HEK293 (cell line): Measurements from ENCODE around the gene DCPS.

Experiments
- CTCF ChIA-PET: fragments of 350-600 bp; formaldehyde crosslinking; extraction: SDS; loops from one replicate; lab custom pipeline; 2021; ENCODE audit warnings: antibody characterized with exemption; lab: Yijun Ruan, JAX
- POLR2A ChIA-PET: fragments of 300-600 bp; formaldehyde crosslinking; extraction: SDS; loops from one replicate; lab custom pipeline; 2020; ENCODE audit warnings: antibody characterized with exemption, inconsistent platforms; lab: Yijun Ruan, JAX
- H3K27ac ChIP-seq: fragments of 200-500 bp; sonication (Bioruptor generic); 2 replicates; pipeline ENCODE4 v1.5.1; 2014; ENCODE audit warnings: low read depth, low read length, control low read depth, inconsistent platforms; ENCODE audit errors: extremely low read depth
- H3K36me3 ChIP-seq, 2 experiments: fragments of 200-500 bp in 1 of 2; sonication (Bioruptor generic) in 1 of 2; 1 replicate in 1 of 2; 2 replicates in 1 of 2; pipeline ENCODE4 v1.5.1; 2014 to 2017; ENCODE audit warnings: inconsistent platforms in 2 of 2, low read length in 2 of 2; ENCODE audit not compliant: control insufficient read depth in 2 of 2, insufficient read depth in 1 of 2
- H3K4me1 ChIP-seq: fragments of 200-500 bp; sonication (Bioruptor generic); 2 replicates; pipeline ENCODE4 v1.5.1; 2014; ENCODE audit warnings: mild to moderate bottlenecking, low read length, inconsistent platforms; ENCODE audit not compliant: control insufficient read depth, insufficient read depth
- H3K4me3 ChIP-seq: 2 replicates; pipeline ENCODE4 v1.5.1; 2011; ENCODE audit warnings: low read depth, mild to moderate bottlenecking, control low read depth, low read length, moderate library complexity
- H3K9me3 ChIP-seq: fragments of 200-500 bp; sonication (Bioruptor generic); 2 replicates; pipeline ENCODE4 v1.5.1; 2014; ENCODE audit warnings: low read depth, low read length, inconsistent platforms; ENCODE audit not compliant: control insufficient read depth, insufficient read depth
- BCL11A ChIP-seq: fragments of 450-650 bp; formaldehyde crosslinking; IDR thresholded peaks from 2 replicates; pipeline ENCODE4 v1.5.1; 2016; ENCODE audit warnings: low read depth, missing biosample characterization, missing genetic modification characterization
- GLIS1 ChIP-seq: fragments of 450-650 bp; formaldehyde crosslinking; IDR thresholded peaks from 2 replicates; pipeline ENCODE4 v1.5.1; 2016; ENCODE audit warnings: missing biosample characterization, missing genetic modification characterization
- HOXC10 ChIP-seq: sonication (generic); formaldehyde crosslinking; IDR thresholded peaks from 2 replicates; pipeline ENCODE4 v1.8.1; 2023; ENCODE audit warnings: mild to moderate bottlenecking, missing genetic modification reagents
- KLF10 ChIP-seq: fragments of 450-650 bp; IDR thresholded peaks from 2 replicates; pipeline ENCODE4 v1.5.1; 2018; ENCODE audit warnings: missing biosample characterization, mild to moderate bottlenecking, missing genetic modification characterization
- OSR2 ChIP-seq: fragments of 450-650 bp; formaldehyde crosslinking; IDR thresholded peaks from 2 replicates; pipeline ENCODE4 v1.5.1; 2016; ENCODE audit warnings: missing biosample characterization, missing genetic modification characterization
- OVOL3 ChIP-seq: fragments of 450-650 bp; formaldehyde crosslinking; IDR thresholded peaks from 2 replicates; pipeline ENCODE4 v1.5.1; 2016; ENCODE audit warnings: missing biosample characterization, missing genetic modification characterization
- SETDB1 ChIP-seq: IDR thresholded peaks from one replicate; pipeline ENCODE4 v1.6.1; 2017; ENCODE audit warnings: mild to moderate bottlenecking, low read length, moderate library complexity, mixed read lengths; ENCODE audit not compliant: insufficient read length
- SP2 ChIP-seq: fragments of 450-650 bp; formaldehyde crosslinking; IDR thresholded peaks from 2 replicates; pipeline ENCODE4 v1.5.1; 2016; ENCODE audit warnings: missing biosample characterization, missing genetic modification characterization
- ZBTB21 ChIP-seq: fragments of 450-650 bp; formaldehyde crosslinking; IDR thresholded peaks from 2 replicates; pipeline ENCODE4 v1.5.1; 2017; ENCODE audit warnings: missing biosample characterization, missing genetic modification characterization
- ZFP41 ChIP-seq: fragments of 450-650 bp; formaldehyde crosslinking; IDR thresholded peaks from 2 replicates; pipeline ENCODE4 v1.5.1; 2016; ENCODE audit warnings: missing biosample characterization, missing genetic modification characterization, borderline replicate concordance
- ZIC2 ChIP-seq: fragments of 450-650 bp; formaldehyde crosslinking; IDR thresholded peaks from 2 replicates; pipeline ENCODE4 v1.5.1; 2016; ENCODE audit warnings: missing biosample characterization, missing genetic modification characterization
- ZNF121 ChIP-seq: fragments of 450-650 bp; formaldehyde crosslinking; IDR thresholded peaks from 2 replicates; pipeline ENCODE4 v1.5.1; 2016; ENCODE audit warnings: missing biosample characterization, missing genetic modification characterization
- ZNF140 ChIP-seq: fragments of 450-650 bp; formaldehyde crosslinking; IDR thresholded peaks from 2 replicates; pipeline ENCODE4 v1.5.1; 2016; ENCODE audit warnings: missing biosample characterization, missing genetic modification characterization
- ZNF274 ChIP-seq, 2 experiments: fragments of 200-500 bp in 1 of 2; fragments of 450-650 bp in 1 of 2; sonication (Bioruptor generic) in 1 of 2; formaldehyde crosslinking in 1 of 2; IDR thresholded peaks; 2 replicates each; pipeline versions ENCODE4 v1.5.1 to v1.6.1; 2014 to 2016; ENCODE audit warnings: borderline replicate concordance in 1 of 2, inconsistent platforms in 1 of 2, low read length in 1 of 2, missing biosample characterization in 1 of 2, missing genetic modification characterization in 1 of 2
- ZNF292 ChIP-seq: fragments of 450-650 bp; formaldehyde crosslinking; IDR thresholded peaks from 2 replicates; pipeline ENCODE4 v1.5.1; 2016; ENCODE audit warnings: low read depth, missing biosample characterization, missing genetic modification characterization, borderline replicate concordance
- ZNF37A ChIP-seq: fragments of 450-650 bp; IDR thresholded peaks from 2 replicates; pipeline ENCODE4 v1.5.1; 2018; ENCODE audit warnings: missing biosample characterization, missing genetic modification characterization
- ZNF391 ChIP-seq: fragments of 450-650 bp; formaldehyde crosslinking; IDR thresholded peaks from 2 replicates; pipeline ENCODE4 v1.5.1; 2016; ENCODE audit warnings: low read depth, missing biosample characterization, missing genetic modification characterization, borderline replicate concordance
- ZNF580 ChIP-seq: fragments of 450-650 bp; formaldehyde crosslinking; IDR thresholded peaks from 2 replicates; pipeline ENCODE4 v1.5.1; 2016; ENCODE audit warnings: missing biosample characterization, missing genetic modification characterization
- ZNF658 ChIP-seq: fragments of 450-650 bp; formaldehyde crosslinking; IDR thresholded peaks from 2 replicates; pipeline ENCODE4; 2016; ENCODE audit warnings: missing biosample characterization, missing genetic modification characterization
- ZNF76 ChIP-seq: fragments of 450-650 bp; formaldehyde crosslinking; IDR thresholded peaks from 2 replicates; pipeline ENCODE4; 2016; ENCODE audit warnings: low read depth, missing biosample characterization, missing genetic modification characterization, borderline replicate concordance
- TF ChIP-seq, protein P1 (sequence below): fragments of 450-650 bp; formaldehyde crosslinking; IDR thresholded peaks from 2 replicates; pipeline ENCODE4 v1.5.1; 2016; ENCODE audit warnings: missing biosample characterization, missing genetic modification characterization
- TF ChIP-seq, protein P2 (sequence below): fragments of 450-650 bp; formaldehyde crosslinking; IDR thresholded peaks from 2 replicates; pipeline ENCODE4 v1.5.1; 2017; ENCODE audit warnings: missing biosample characterization, missing genetic modification characterization

DCPS gene

GRCh38 chr11:126336138-126336541 lies 32.3 kb downstream of the DCPS start:
- CTCF ChIA-PET, result interaction anchor here (1.8 kb wide), 1 partner anchor 26 kb away, joined by 6 read pairs; no protein-coding TSS in a partner anchor
- H3K9me3 ChIP-seq, result no peaks in the 10 kb centered on the region
- TF ChIP-seq, protein P1, sequence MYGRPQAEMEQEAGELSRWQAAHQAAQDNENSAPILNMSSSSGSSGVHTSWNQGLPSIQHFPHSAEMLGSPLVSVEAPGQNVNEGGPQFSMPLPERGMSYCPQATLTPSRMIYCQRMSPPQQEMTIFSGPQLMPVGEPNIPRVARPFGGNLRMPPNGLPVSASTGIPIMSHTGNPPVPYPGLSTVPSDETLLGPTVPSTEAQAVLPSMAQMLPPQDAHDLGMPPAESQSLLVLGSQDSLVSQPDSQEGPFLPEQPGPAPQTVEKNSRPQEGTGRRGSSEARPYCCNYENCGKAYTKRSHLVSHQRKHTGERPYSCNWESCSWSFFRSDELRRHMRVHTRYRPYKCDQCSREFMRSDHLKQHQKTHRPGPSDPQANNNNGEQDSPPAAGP (tag by site-specific recombination), result no peak
- TF ChIP-seq ZBTB21 (tag by site-specific recombination) (no peak), SETDB1 (no peak)
- H3K27ac ChIP-seq, result no peak overlapping the region
- POLR2A ChIA-PET, result no interaction called here
- no peaks in the 10 kb centered on the region for H3K4me1 ChIP-seq
- no peak overlapping the region for H3K4me3 ChIP-seq
- no peaks in the 10 kb centered on the region for H3K36me3 ChIP-seq

GRCh38 chr11:126336671-126337101 lies 32.8 kb downstream of the DCPS start:
- no peaks in the 10 kb centered on the region for H3K36me3 ChIP-seq

DNA sequence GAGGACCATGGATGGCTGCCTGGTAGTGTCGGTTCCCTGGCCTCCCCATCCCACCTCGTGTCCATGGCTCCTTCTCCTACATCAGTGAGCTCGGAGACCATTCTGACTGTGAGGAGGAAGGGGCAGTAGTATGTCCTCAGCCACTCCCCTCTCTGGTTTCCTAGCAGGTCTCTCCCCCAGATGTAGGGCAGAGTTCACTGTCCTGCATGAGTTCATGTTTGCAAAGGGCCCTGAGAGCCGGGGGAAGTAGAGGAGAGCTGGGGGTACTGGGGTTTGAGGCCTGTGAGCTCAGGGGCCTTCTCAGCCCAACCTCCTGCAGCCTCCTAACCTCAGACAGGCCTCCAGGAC lies 33.2 kb downstream of the DCPS start:
- H3K27ac ChIP-seq, result no peak overlapping the region
- H3K36me3 ChIP-seq, result no peaks in the 10 kb centered on the region
- no peaks in the 10 kb centered on the region for H3K9me3 ChIP-seq
- ChIA-PET POLR2A (no interaction called here), CTCF (interaction anchor here (0.6 to 0.9 kb wide), 2 partner anchors 26 to 38 kb away, joined by 3 to 4 read pairs; no protein-coding TSS in a partner anchor)
- TF ChIP-seq ZNF140 (tag by site-specific recombination), result no peak
- no peak for TF ChIP-seq ZNF76 (tag by site-specific recombination)
- TF ChIP-seq ZNF580 (tag by site-specific recombination), result no peak
- TF ChIP-seq ZNF37A, result no peak
- no peak for TF ChIP-seq ZNF292 (tag by site-specific recombination)
- no peak for TF ChIP-seq ZFP41 (tag by site-specific recombination)
- TF ChIP-seq ZNF274 (IDR thresholded peaks at IDR 0.05; ENCODE audit: low read length), result no peak
- no peak for TF ChIP-seq ZNF274 (tag by site-specific recombination; IDR thresholded peaks at IDR 0.05; ENCODE audit: borderline replicate concordance)
- TF ChIP-seq, protein P2, sequence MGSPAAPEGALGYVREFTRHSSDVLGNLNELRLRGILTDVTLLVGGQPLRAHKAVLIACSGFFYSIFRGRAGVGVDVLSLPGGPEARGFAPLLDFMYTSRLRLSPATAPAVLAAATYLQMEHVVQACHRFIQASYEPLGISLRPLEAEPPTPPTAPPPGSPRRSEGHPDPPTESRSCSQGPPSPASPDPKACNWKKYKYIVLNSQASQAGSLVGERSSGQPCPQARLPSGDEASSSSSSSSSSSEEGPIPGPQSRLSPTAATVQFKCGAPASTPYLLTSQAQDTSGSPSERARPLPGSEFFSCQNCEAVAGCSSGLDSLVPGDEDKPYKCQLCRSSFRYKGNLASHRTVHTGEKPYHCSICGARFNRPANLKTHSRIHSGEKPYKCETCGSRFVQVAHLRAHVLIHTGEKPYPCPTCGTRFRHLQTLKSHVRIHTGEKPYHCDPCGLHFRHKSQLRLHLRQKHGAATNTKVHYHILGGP (tag by site-specific recombination), result no peak
- no peak for TF ChIP-seq OVOL3
- no peak for TF ChIP-seq ZNF658 (tag by site-specific recombination)
- TF ChIP-seq SP2 (tag by site-specific recombination), result no peak
- TF ChIP-seq OSR2 (tag by site-specific recombination), result no peak
- TF ChIP-seq BCL11A (tag by site-specific recombination), result no peak
- no peak for TF ChIP-seq ZNF391 (tag by site-specific recombination)
- no peak for TF ChIP-seq ZIC2
- TF ChIP-seq KLF10 (tag by site-specific recombination), result no peak
- TF ChIP-seq HOXC10 (CRISPR knock-in tag), result no peak
- no peak for TF ChIP-seq GLIS1
- no peak overlapping the region for H3K4me3 ChIP-seq
- H3K4me1 ChIP-seq, result no peaks in the 10 kb centered on the region

More at GRCh38 chr11:126336671-126337101, 32.8 kb downstream of the DCPS start:
- Histone ChIP-seq H3K27ac (no peak overlapping the region), H3K4me1 (no peaks in the 10 kb centered on the region), H3K9me3 (no peaks in the 10 kb centered on the region), H3K4me3 (no peak overlapping the region)
- ChIA-PET POLR2A (no interaction called here), CTCF (interaction anchor here (0.6 kb wide), 1 partner anchor 38 kb away, joined by 3 read pairs; no protein-coding TSS in a partner anchor)
- no peak for TF ChIP-seq ZNF121
